Measurements from ENCODE around the gene PLD4.

The PLD4 gene

DNA sequence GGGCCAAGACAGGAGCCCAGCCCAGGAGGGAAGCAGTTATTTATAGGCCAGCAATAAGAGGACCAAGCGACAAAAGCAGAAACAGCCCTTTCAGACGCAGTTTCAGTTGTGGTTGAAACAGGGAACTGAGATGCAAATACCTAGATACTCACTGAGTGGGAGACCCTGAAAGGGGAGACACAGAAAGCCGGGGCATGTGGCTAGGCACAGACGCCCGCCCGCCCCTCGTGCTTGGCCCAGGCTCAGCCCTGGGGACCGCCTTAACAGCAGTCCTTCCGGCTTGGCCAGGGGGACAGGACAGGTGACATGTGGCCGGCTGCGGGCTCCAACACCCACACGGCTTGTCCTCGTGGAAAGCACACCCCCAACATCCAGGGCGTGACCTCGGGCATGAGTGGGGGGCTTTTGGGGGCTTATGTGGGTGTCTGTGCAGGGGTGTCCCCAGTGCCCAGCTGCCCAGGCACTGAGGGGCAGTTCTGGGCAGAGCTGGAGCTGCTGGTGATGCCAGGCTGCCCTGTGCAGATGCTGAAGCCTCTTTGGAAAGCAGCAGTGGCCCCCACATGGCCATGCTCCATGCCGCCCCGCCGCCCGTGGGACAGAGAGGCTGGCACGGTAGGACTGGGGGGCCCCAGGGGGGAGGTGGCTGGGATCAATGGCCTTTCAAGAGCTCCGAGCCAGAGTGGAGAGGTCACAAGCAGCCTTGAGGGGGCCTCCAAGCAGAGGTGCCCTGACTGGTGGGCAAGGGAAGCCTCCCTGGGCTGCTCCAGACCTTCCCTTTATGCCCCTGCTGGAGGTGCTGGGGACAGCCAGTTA lies 2.1 kb downstream of the PLD4 start:
- no peaks in the 10 kb centered on the region for H3K9me3 Mint-ChIP-seq
- H3K27ac Mint-ChIP-seq: no peak overlapping the region
- no peaks in the 10 kb centered on the region for H3K36me3 Mint-ChIP-seq (ENCODE audit: low read depth)
- H3K27me3 Mint-ChIP-seq (ENCODE audit: low read depth): no peaks in the 10 kb centered on the region
- H3K4me1 Mint-ChIP-seq (ENCODE audit: low read depth): no peaks in the 10 kb centered on the region
- no peak overlapping the region for H3K4me3 Mint-ChIP-seq

DNA sequence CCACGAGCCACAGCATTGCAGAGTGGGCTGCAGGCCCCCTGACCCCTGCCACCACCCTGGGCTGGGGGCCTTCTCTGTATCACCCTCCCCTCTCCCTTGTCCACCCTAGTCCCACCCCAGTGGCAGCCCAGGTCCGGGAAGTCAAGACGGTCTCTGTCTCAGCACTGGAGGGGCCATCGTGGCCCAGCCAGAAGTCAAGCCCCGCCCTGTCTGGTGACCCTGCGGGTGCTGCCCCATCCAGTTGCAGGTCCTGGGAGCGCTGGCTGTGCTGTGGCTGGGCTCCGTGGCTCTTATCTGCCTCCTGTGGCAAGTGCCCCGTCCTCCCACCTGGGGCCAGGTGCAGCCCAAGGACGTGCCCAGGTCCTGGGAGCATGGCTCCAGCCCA lies 2.7 kb downstream of the PLD4 start:
- Mint-ChIP-seq H3K27me3 (ENCODE audit: low read depth) (no peaks in the 10 kb centered on the region), H3K36me3 (ENCODE audit: low read depth) (no peaks in the 10 kb centered on the region), H3K9me3 (no peaks in the 10 kb centered on the region), H3K4me3 (no peak overlapping the region), H3K4me1 (ENCODE audit: low read depth) (no peaks in the 10 kb centered on the region), H3K27ac (no peak overlapping the region)

DNA sequence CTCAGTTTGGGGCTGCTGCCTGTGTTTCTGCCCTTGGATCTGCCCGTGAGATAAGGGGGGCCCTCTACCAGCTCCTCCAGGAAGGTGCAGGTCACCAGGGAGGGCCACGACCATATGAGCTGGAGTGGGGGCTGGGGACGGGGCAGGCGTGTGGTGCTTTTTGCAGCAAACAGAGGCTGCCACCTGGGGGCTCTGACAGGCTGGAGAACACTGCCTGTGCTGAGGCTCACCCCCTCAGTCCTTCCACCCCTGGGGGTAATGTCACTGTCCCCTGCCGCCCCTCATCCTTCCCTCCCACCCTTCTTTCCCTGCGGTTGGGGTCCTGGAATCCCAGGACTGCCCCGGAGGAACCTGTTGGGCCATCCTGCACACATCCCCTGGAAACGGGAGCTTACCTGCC lies 3.2 kb downstream of the PLD4 start:
- H3K4me1 Mint-ChIP-seq (ENCODE audit: low read depth): no peaks in the 10 kb centered on the region
- H3K27me3 Mint-ChIP-seq (ENCODE audit: low read depth): no peaks in the 10 kb centered on the region
- no peak overlapping the region for H3K4me3 Mint-ChIP-seq
- H3K9me3 Mint-ChIP-seq: no peaks in the 10 kb centered on the region
- no peak overlapping the region for H3K27ac Mint-ChIP-seq
- no peaks in the 10 kb centered on the region for H3K36me3 Mint-ChIP-seq (ENCODE audit: low read depth)

DNA sequence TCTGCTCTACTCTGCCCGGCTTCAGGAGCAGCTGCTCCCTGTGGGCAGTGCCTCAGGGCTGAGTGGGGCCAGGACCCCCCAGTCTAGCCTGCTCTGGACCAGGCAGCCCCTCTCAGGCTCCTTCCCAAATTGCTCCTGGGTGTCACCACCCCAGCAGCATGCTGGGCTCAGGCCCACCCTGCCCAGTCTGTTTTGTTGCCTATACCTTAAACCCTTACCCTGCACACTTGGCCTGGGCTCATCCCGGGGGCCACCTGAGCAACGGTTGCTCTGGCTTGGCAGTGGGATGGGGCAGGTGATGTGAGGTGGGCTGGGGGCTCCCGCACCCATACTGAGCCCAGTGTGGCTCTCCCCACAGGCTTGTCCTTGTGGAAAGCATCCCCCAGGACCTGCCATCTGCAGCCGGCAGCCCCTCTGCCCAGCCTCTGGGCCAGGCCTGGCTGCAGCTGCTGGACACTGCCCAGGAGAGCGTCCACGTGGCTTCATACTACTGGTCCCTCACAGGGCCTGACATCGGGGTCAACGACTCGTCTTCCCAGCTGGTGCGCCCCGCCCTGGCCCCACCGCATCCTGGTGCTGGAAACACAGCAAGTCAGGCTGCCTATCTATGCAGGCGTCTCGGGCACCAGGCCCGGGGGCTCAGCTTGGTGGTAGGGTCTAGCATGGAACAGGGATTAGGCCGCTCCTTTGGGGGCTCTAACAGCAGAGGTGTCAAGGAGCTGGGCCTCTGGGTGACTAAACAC lies 3.9 kb downstream of the PLD4 start:
- H3K36me3 Mint-ChIP-seq (ENCODE audit: low read depth): no peaks in the 10 kb centered on the region
- no peaks in the 10 kb centered on the region for H3K9me3 Mint-ChIP-seq
- no peaks in the 10 kb centered on the region for H3K4me1 Mint-ChIP-seq (ENCODE audit: low read depth)
- no peak overlapping the region for H3K4me3 Mint-ChIP-seq
- H3K27me3 Mint-ChIP-seq (ENCODE audit: low read depth): no peaks in the 10 kb centered on the region
- H3K27ac Mint-ChIP-seq: no peak overlapping the region

DNA sequence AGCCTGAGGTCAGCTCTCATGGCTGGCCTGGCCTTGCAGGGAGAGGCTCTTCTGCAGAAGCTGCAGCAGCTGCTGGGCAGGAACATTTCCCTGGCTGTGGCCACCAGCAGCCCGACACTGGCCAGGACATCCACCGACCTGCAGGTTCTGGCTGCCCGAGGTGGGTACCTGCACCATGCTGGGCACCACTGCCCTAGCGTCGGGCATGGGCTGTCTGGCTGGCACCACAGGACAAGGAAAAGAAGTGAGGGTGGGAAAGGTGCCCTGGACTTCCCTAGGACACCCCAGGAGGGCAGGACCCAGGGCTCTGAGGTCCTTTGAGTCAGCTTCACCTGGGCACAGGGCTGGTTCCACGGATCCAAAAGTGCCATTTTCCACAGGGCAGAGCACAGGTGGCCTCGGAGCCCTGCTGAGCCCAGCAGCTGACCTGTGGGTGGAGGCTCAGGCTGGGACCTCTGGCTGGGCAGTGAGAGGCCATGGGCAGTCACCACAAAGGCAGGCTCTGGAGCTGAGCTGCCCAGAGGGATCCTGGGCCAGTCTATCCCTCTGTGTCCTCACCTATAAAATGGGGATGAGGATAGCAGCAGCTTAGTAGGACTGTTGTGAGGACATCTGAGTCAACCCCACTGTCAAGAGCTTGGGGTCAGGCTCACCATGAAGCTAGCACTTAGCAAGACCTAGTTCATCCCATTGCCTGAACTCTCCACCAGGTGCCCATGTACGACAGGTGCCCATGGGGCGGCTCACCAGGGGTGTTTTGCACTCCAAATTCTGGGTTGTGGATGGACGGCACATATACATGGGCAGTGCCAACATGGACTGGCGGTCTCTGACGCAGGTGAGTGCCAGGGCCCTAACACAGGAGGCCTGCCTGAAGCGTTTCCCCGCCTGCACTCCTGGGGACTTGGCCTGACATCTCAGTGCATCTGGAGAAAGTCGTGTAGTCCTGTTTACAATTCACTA lies 4.9 kb downstream of the PLD4 start:
- no peak overlapping the region for H3K27ac Mint-ChIP-seq

DNA sequence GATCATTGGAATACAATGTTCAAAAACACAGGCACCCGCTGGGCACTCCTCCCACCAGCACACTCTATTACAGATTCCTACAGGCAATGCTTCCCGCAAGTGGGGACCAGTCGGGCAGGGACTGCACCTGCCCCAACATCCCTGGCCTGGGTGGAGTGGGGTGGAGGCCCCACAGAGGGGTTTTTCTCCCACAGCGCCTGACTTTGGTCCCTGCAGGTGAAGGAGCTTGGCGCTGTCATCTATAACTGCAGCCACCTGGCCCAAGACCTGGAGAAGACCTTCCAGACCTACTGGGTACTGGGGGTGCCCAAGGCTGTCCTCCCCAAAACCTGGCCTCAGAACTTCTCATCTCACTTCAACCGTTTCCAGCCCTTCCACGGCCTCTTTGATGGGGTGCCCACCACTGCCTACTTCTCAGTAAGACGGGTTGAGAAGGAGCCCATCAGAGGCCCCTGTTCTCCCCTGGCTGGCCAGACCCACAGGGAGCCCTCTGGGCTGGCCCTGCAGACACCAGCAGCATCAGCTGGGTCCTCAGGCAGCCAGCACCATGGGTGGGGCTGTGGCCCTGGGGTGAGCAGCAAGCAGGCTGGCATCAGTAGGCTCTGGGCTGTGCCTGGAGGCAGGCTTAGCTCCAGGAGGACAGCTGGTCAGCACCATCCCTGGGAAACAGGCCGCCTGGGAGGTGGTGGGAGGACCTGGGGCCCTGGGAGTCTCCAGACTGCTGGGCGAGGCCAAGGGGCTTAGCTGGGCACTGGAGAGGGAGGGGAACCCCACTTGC lies 6.0 kb downstream of the PLD4 start:
- Mint-ChIP-seq H3K4me3 (no peak overlapping the region), H3K27ac (no peak overlapping the region), H3K9me3 (no peaks in the 10 kb centered on the region), H3K27me3 (ENCODE audit: low read depth) (peaks cover 12% of the 10 kb centered on the region), H3K36me3 (ENCODE audit: low read depth) (no peaks in the 10 kb centered on the region), H3K4me1 (ENCODE audit: low read depth) (peaks cover 2% of the 10 kb centered on the region)

More for the DNA sequence above, 4.9 kb downstream of the PLD4 start:
- Mint-ChIP-seq H3K36me3 (ENCODE audit: low read depth) (no peaks in the 10 kb centered on the region), H3K27me3 (ENCODE audit: low read depth) (peaks cover 4% of the 10 kb centered on the region), H3K9me3 (no peaks in the 10 kb centered on the region), H3K4me1 (ENCODE audit: low read depth) (peaks cover under 1% of the 10 kb centered on the region), H3K4me3 (no peak overlapping the region)

DNA sequence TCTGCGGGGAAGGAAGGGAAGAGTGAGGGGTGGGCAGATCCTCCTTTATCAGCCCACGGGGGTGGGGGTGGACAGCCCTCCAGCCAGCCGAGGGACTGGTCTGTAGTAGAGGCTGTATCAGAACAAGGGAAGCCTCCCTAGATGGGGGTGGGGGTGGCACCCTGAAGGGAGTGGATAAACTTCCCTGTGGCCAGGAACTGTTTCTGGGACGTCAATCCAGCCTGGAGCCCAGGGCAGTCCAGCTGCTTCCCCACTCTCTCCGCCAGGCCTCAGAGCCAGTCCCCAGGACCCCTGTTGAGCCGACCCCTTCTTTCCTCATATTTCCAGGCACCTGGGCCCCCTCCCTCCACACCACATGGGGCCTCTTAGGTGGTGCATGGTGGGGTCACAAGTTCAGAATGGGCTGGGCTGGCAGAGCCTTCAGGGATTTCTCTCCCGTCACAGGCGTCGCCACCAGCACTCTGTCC lies 6.7 kb downstream of the PLD4 start:
- Mint-ChIP-seq H3K4me1 (ENCODE audit: low read depth) (peaks cover 2% of the 10 kb centered on the region), H3K9me3 (no peaks in the 10 kb centered on the region), H3K27ac (no peak overlapping the region), H3K4me3 (no peak overlapping the region), H3K27me3 (ENCODE audit: low read depth) (peaks cover 13% of the 10 kb centered on the region), H3K36me3 (ENCODE audit: low read depth) (no peaks in the 10 kb centered on the region)

DNA sequence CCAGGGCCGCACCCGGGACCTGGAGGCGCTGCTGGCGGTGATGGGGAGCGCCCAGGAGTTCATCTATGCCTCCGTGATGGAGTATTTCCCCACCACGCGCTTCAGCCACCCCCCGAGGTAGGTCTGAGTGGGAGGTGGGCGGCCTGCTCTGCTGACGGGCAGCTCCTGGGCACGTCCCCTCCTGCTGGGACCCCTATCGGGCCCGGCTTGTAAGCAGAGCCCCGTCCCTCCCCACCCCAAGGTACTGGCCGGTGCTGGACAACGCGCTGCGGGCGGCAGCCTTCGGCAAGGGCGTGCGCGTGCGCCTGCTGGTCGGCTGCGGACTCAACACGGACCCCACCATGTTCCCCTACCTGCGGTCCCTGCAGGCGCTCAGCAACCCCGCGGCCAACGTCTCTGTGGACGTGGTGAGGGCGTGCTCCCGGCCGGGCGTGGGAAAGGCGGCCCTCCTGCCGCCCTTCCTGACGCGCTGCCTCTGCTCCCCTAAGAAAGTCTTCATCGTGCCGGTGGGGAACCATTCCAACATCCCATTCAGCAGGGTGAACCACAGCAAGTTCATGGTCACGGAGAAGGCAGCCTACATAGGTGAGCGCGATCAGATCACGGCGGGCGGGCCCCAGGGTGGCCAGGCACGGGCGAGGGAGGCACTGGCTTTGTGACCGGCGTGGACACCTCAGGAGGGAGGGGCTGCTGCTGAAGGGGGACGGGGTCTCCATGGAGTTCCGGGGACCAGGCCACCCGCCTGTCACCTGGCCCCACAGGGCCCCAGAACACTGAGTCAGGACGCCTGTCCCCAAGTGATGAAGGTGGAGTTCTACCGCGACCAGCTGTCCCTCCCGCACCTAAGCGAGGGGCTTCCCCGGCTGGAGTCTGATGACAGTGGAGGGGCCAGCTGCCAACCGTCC lies 7.3 kb downstream of the PLD4 start:
- H3K36me3 Mint-ChIP-seq (ENCODE audit: low read depth): no peaks in the 10 kb centered on the region
- H3K27ac Mint-ChIP-seq: no peak overlapping the region
- H3K9me3 Mint-ChIP-seq: no peaks in the 10 kb centered on the region
- H3K27me3 Mint-ChIP-seq (ENCODE audit: low read depth): peaks cover 13% of the 10 kb centered on the region
- peak overlapping the region; percentile 25 for H3K4me3 Mint-ChIP-seq
- peaks cover 2% of the 10 kb centered on the region for H3K4me1 Mint-ChIP-seq (ENCODE audit: low read depth)

DNA sequence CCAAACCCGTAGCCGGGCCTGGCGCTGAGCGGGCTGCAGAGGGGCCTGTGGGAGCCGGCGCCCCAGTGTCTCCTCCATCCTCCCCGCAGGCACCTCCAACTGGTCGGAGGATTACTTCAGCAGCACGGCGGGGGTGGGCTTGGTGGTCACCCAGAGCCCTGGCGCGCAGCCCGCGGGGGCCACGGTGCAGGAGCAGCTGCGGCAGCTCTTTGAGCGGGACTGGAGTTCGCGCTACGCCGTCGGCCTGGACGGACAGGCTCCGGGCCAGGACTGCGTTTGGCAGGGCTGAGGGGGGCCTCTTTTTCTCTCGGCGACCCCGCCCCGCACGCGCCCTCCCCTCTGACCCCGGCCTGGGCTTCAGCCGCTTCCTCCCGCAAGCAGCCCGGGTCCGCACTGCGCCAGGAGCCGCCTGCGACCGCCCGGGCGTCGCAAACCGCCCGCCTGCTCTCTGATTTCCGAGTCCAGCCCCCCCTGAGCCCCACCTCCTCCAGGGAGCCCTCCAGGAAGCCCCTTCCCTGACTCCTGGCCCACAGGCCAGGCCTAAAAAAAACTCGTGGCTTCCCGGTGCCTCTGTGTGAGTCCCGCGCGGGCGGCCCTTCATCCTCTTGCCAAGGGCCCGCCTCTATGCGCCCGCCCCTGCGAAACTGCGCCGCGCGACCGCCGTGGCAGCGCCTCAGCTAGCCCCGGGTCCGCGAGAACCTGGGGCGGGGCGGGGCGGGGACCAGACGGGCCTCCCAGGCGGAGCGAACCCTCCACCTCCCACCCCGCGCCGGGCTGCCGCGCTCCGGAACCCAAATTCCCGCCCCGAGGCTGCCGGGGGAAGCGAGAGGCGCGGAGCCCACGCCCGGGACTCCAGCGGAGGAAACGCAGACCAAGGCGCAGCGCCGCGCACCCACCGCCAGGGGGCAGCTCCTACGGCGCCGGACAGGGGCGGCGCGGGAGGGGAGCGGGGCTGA lies 8.3 kb downstream of the PLD4 start:
- Mint-ChIP-seq H3K4me1 (ENCODE audit: low read depth) (peaks cover 2% of the 10 kb centered on the region), H3K36me3 (ENCODE audit: low read depth) (no peaks in the 10 kb centered on the region), H3K27ac (no peak overlapping the region), H3K9me3 (no peaks in the 10 kb centered on the region), H3K27me3 (ENCODE audit: low read depth) (peaks cover 17% of the 10 kb centered on the region), H3K4me3 (peak overlapping the region; percentile 57)

DNA sequence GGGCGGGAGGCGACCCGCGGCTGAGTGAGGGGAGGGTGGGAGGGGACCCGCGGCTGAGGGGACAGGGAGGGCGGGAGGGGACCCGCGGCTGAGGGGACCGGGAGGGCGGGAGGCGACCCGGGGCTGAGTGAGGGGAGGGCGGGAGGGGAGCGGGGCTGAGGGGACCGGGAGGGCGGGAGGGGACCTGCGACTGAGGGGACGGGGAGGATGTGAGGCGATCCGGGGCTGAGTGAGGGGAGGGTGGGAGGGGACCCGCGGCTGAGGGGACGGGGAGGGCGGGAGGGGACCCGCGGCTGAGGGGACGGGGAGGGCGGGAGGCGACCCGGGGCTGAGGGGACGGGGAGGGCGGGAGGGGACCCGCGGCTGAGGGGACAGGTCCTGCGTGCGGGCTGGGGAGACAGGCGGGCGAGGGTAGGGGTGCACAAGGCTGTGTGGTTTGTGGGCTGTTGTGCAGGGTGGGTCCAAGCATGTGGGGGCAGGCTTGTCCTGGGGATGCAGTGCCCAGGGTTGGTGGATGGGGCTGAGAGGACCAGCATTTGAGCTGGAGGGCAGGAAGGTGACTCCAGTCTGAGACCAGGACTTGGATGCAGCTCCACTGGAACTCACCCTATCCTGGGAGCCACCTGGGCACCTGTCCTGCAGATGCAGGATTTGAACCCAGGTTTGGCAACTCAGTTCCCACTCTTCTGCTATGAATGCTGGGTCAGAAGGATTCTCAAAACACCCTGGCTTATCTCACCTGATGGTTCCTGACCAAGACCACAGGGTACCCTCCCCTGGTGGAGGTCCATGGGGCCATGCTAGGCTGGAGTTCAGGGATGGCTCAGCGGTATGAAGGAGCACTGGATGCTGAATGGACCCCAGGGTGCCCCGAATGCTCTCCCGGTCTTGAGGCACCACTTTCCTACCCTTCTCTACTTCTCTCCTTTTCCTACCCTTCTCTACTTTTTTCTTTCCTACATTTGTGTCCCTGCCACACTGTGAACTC lies 9.4 kb downstream of the PLD4 start:
- Mint-ChIP-seq H3K4me3 (peak overlapping the region; percentile 81), H3K9me3 (no peaks in the 10 kb centered on the region), H3K27ac (peak overlapping the region; percentile 64), H3K4me1 (ENCODE audit: low read depth) (peaks cover 2% of the 10 kb centered on the region), H3K36me3 (ENCODE audit: low read depth) (no peaks in the 10 kb centered on the region), H3K27me3 (ENCODE audit: low read depth) (peaks cover 21% of the 10 kb centered on the region)

DNA sequence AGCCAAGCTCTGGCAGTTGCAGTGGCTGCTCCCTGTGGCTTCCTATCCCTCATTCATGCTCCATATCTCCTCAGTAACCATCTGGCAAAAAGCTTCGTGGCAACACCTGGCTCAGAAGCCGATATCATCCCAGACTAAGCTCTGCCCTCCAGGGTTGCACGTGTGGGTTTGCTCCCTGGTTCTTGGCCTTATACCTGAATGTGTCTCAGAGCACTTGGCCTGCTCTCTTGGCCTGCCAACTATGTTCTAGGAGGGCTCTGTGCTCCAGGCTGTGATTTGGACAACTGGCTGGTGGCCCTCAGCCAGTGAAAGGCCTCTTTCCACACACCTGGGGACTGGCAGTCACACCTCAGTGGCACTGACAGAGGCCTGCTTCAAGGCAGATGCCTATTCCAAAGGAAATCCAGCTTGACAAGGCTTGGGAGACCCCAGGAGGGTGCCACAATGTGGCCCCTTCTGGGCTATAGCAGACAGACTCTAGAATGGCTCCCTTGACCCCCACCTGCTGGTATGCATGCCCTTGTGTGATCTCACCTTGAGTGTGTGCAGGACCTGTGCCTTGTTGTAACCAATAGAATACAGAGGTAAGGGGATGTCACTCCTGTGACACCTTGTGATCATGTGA lies 10.5 kb downstream of the PLD4 start:
- no peak overlapping the region for H3K27ac Mint-ChIP-seq
- no peaks in the 10 kb centered on the region for H3K9me3 Mint-ChIP-seq
- H3K27me3 Mint-ChIP-seq (ENCODE audit: low read depth): peaks cover 21% of the 10 kb centered on the region
- peaks cover 2% of the 10 kb centered on the region for H3K4me1 Mint-ChIP-seq (ENCODE audit: low read depth)
- H3K4me3 Mint-ChIP-seq: peak overlapping the region; percentile 81
- H3K36me3 Mint-ChIP-seq (ENCODE audit: low read depth): no peaks in the 10 kb centered on the region

All from T-helper 1 cell treated with Interleukin-12 subunit alpha and Interleukin-12 subunit beta and Interleukin-4 antibody, amounts not matched to agents 30 μg/mL and 1 μg/mL, for 36 hours (primary cell).